PFSK-1 (cell line): ENCODE results near the gene TRAF3IP3.

Source experiments
- POLR2AphosphoS5 ChIP-seq: IDR thresholded peaks from 2 replicates; pipeline ENCODE4 v1.6.1; 2012; ENCODE audit warnings: low read depth, mild to moderate bottlenecking, control low read depth, low read length, moderate library complexity
- SIN3A ChIP-seq: IDR thresholded peaks from 2 replicates; pipeline ENCODE4 v1.6.1; 2012; ENCODE audit warnings: mild to moderate bottlenecking, low read length, moderate library complexity, borderline replicate concordance; ENCODE audit not compliant: insufficient read depth
- TAF1 ChIP-seq: IDR thresholded peaks from 2 replicates; pipeline ENCODE4 v1.6.1; 2012; ENCODE audit warnings: low read length, control low read depth, borderline replicate concordance; ENCODE audit not compliant: insufficient read depth
- TF ChIP-seq, protein P1 (sequence below), 2 experiments: IDR thresholded peaks; 2 replicates each; pipeline versions ENCODE4 v1.6.1 to v1.8.0; 2011 to 2012; ENCODE audit warnings: low read depth in 2 of 2, low read length in 2 of 2, control low read depth in 1 of 2, inconsistent platforms in 1 of 2, mild to moderate bottlenecking in 1 of 2, moderate library complexity in 1 of 2; ENCODE audit not compliant: insufficient read depth in 1 of 2

DNA sequence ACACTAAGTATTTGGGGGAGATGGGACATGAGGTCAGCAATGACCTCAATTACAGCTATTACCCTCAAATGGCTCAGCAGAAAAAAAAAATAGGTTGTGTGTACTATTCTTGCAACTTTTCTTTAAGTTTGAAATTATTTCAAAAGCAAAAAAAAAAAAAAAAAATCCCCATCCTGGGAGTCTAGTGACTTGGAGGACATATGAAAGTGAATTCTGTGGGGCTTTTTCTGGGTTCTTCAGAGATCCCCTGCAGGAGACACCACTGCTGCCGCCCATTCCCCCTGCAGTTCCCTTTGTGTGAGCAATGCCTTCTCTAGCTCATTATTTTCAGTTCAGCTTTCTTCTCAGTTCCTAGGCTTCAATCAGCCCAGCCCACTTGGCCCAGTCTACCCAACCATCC, 34.5 kb upstream of the TRAF3IP3 start:
- TF ChIP-seq SIN3A (no peak), TAF1 (no peak), POLR2AphosphoS5 (no peak)
- TF ChIP-seq, protein P1, sequence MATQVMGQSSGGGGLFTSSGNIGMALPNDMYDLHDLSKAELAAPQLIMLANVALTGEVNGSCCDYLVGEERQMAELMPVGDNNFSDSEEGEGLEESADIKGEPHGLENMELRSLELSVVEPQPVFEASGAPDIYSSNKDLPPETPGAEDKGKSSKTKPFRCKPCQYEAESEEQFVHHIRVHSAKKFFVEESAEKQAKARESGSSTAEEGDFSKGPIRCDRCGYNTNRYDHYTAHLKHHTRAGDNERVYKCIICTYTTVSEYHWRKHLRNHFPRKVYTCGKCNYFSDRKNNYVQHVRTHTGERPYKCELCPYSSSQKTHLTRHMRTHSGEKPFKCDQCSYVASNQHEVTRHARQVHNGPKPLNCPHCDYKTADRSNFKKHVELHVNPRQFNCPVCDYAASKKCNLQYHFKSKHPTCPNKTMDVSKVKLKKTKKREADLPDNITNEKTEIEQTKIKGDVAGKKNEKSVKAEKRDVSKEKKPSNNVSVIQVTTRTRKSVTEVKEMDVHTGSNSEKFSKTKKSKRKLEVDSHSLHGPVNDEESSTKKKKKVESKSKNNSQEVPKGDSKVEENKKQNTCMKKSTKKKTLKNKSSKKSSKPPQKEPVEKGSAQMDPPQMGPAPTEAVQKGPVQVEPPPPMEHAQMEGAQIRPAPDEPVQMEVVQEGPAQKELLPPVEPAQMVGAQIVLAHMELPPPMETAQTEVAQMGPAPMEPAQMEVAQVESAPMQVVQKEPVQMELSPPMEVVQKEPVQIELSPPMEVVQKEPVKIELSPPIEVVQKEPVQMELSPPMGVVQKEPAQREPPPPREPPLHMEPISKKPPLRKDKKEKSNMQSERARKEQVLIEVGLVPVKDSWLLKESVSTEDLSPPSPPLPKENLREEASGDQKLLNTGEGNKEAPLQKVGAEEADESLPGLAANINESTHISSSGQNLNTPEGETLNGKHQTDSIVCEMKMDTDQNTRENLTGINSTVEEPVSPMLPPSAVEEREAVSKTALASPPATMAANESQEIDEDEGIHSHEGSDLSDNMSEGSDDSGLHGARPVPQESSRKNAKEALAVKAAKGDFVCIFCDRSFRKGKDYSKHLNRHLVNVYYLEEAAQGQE (IDR thresholded peaks at IDR 0.05; ENCODE audit: insufficient read depth in 1 of 2, low read depth in 2 of 2, low read length in 2 of 2) = no peak
